Measurements from ENCODE around the gene MTREX. TPM values are rescaled to one million over a fixed set of nuclear protein-coding genes. Genes with fewer than 3 reads are reported as not detected.

MTREX gene
- total and polyA plus RNA-seq, 10 of the 15 experiments (the other 5 are each of a cell fraction or from before 2014, with no cell fraction given) = 20.1 to 102 (median 49.0) TPM

GRCh38 chr5:55345327-55345726 lies 37.5 kb downstream of the MTREX start:
- SMC1A ChIA-PET (ENCODE audit: uncharacterized antibody, unreplicated experiment) = interaction anchor here (1.1 to 1.2 kb wide), 2 partner anchors 12 to 346 kb away, joined by 3 to 5 read pairs; no protein-coding TSS in a partner anchor
- intact Hi-C loops (cut with micrococcal nuclease; ENCODE audit: unreplicated experiment) = loop anchor here (10.0 kb wide), 1 partner anchor 189 kb away; the partner anchor contains the start of gene PLPP1
- H3K27me3 ChIP-seq (replicated peaks in 1 of 2; ENCODE audit: control insufficient read depth in 2 of 2, insufficient read depth in 2 of 2, low read length in 1 of 2) = no peaks in the 10 kb centered on the region
- no TSS peak for BruUV-seq (replicated peaks)
- 83% methylated on average over 4 of the region's 4 CpGs for WGBS (ENCODE audit: insufficient coverage, insufficient replicate concordance, low lambda C conversion rate, missing lambda C conversion rate)
- RAD21 ChIA-PET (ENCODE audit: unreplicated experiment) = no interaction called here
- H3K4me1 ChIP-seq (ENCODE audit: control insufficient read depth, insufficient read depth, low read length) = no peaks in the 10 kb centered on the region
- FAIRE-seq (no peak), ATAC-seq (no peak), DNase-seq (ENCODE audit: low read depth, low spot score) (no peak)
- H3K27ac ChIP-seq (ENCODE audit: control insufficient read depth, insufficient read depth) = no peak overlapping the region
- H4K20me1 ChIP-seq (ENCODE audit: control insufficient read depth, insufficient read depth) = no peaks in the 10 kb centered on the region
- H3K4me2 ChIP-seq (ENCODE audit: control insufficient read depth, insufficient read depth) = no peak overlapping the region
- no peak overlapping the region for H2AFZ ChIP-seq (ENCODE audit: control insufficient read depth, low read depth, low read length)
- peaks cover 7 to 37% of the 10 kb centered on the region in 2 experiments for H3K36me3 ChIP-seq (ENCODE audit: control insufficient read depth in 2 of 2, insufficient read depth in 2 of 2, low read length in 1 of 2)
- in situ Hi-C loops (cut with MboI) = loop anchor here (10.0 kb wide), 1 partner anchor 339 kb away; no protein-coding TSS in a partner anchor
- CTCF ChIA-PET = interaction anchor here (0.5 to 1.0 kb wide), 2 partner anchors 64 to 347 kb away, joined by 3 read pairs; no protein-coding TSS in a partner anchor
- H3K79me2 ChIP-seq (ENCODE audit: control insufficient read depth, insufficient read depth, low read length) = no peaks in the 10 kb centered on the region
- POLR2A ChIA-PET = no interaction called here
- H3K4me3 ChIP-seq = no peak overlapping the region
- H3K9me3 ChIP-seq (replicated peaks; ENCODE audit: control insufficient read depth, insufficient read depth, low read length) = no peaks in the 10 kb centered on the region
- H3K9ac ChIP-seq (ENCODE audit: control insufficient read depth, insufficient read depth, low read length) = no peak overlapping the region
- TF ChIP-seq TARDBP (IDR thresholded peaks at IDR 0.05; ENCODE audit: borderline replicate concordance) = no peak
- no peak for TF ChIP-seq NRF1 (conservative IDR thresholded peaks at IDR 0.05; ENCODE audit: low read depth, low read length)
- no peak for TF ChIP-seq POU2F2 (IDR thresholded peaks at IDR 0.05; ENCODE audit: borderline replicate concordance, low read depth, low read length)
- TF ChIP-seq, protein P1, sequence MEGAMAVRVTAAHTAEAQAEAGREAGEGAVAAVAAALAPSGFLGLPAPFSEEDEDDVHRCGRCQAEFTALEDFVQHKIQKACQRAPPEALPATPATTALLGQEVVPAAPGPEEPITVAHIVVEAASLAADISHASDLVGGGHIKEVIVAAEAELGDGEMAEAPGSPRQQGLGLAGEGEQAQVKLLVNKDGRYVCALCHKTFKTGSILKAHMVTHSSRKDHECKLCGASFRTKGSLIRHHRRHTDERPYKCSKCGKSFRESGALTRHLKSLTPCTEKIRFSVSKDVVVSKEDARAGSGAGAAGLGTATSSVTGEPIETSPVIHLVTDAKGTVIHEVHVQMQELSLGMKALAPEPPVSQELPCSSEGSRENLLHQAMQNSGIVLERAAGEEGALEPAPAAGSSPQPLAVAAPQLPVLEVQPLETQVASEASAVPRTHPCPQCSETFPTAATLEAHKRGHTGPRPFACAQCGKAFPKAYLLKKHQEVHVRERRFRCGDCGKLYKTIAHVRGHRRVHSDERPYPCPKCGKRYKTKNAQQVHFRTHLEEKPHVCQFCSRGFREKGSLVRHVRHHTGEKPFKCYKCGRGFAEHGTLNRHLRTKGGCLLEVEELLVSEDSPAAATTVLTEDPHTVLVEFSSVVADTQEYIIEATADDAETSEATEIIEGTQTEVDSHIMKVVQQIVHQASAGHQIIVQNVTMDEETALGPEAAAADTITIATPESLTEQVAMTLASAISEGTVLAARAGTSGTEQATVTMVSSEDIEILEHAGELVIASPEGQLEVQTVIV (IDR thresholded peaks at IDR 0.05; ENCODE audit: borderline replicate concordance, partially characterized antibody) = no peak
- no peak for TF ChIP-seq ATF2 (IDR thresholded peaks at IDR 0.05; ENCODE audit: low read length)
- no peak for TF ChIP-seq NFYA (IDR thresholded peaks at IDR 0.05; ENCODE audit: borderline replicate concordance, low read depth, low read length)
- TF ChIP-seq MEF2A (IDR thresholded peaks at IDR 0.05; ENCODE audit: insufficient read depth, low read depth, low read length) = no peak
- TF ChIP-seq RFX5 (IDR thresholded peaks at IDR 0.05; ENCODE audit: low read depth, low read length) = no peak
- no peak for TF ChIP-seq E2F8 (IDR thresholded peaks at IDR 0.05; ENCODE audit: low read depth, partially characterized antibody)
- TF ChIP-seq, protein P2, sequence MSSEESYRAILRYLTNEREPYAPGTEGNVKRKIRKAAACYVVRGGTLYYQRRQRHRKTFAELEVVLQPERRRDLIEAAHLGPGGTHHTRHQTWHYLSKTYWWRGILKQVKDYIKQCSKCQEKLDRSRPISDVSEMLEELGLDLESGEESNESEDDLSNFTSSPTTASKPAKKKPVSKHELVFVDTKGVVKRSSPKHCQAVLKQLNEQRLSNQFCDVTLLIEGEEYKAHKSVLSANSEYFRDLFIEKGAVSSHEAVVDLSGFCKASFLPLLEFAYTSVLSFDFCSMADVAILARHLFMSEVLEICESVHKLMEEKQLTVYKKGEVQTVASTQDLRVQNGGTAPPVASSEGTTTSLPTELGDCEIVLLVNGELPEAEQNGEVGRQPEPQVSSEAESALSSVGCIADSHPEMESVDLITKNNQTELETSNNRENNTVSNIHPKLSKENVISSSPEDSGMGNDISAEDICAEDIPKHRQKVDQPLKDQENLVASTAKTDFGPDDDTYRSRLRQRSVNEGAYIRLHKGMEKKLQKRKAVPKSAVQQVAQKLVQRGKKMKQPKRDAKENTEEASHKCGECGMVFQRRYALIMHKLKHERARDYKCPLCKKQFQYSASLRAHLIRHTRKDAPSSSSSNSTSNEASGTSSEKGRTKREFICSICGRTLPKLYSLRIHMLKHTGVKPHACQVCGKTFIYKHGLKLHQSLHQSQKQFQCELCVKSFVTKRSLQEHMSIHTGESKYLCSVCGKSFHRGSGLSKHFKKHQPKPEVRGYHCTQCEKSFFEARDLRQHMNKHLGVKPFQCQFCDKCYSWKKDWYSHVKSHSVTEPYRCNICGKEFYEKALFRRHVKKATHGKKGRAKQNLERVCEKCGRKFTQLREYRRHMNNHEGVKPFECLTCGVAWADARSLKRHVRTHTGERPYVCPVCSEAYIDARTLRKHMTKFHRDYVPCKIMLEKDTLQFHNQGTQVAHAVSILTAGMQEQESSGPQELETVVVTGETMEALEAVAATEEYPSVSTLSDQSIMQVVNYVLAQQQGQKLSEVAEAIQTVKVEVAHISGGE (CRISPR knock-in tag; IDR thresholded peaks at IDR 0.05) = no peak
- no peak for TF ChIP-seq SMC3 (IDR thresholded peaks at IDR 0.05; ENCODE audit: borderline replicate concordance, low read length)
- TF ChIP-seq HDGF (IDR thresholded peaks at IDR 0.05) = no peak
- TF ChIP-seq, protein P3, sequence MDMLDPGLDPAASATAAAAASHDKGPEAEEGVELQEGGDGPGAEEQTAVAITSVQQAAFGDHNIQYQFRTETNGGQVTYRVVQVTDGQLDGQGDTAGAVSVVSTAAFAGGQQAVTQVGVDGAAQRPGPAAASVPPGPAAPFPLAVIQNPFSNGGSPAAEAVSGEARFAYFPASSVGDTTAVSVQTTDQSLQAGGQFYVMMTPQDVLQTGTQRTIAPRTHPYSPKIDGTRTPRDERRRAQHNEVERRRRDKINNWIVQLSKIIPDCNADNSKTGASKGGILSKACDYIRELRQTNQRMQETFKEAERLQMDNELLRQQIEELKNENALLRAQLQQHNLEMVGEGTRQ (IDR thresholded peaks at IDR 0.05; ENCODE audit: borderline replicate concordance, low read depth, low read length) = no peak
